22Rv1 (cell line): Measurements from ENCODE around the gene OR2B2.

Source experiments
- H3K27ac ChIP-seq: fragments of 450-650 bp; 2 replicates; pipeline ENCODE4 v1.5.1; 2017
- CTCF ChIP-seq: fragments of 450-650 bp; IDR thresholded peaks from 2 replicates; pipeline ENCODE4 v1.5.1; 2017; ENCODE audit warnings: mild to moderate bottlenecking
- ZFX ChIP-seq: fragments of 450-650 bp; IDR thresholded peaks from 2 replicates; pipeline ENCODE4 v1.6.1; 2017; ENCODE audit warnings: antibody characterized with exemption, borderline replicate concordance

OR2B2 gene

GRCh38 chr6:27892649-27893058, 19.5 kb downstream of the OR2B2 start:
- TF ChIP-seq ZFX, result no peak
- H3K27ac ChIP-seq, result peak overlapping the region; percentile 100

- peak overlapping the region; percentile 100 for H3K27ac ChIP-seq
- no peak for TF ChIP-seq CTCF
Measured at GRCh38 chr6:27891320-27891875, 20.8 kb downstream of the OR2B2 start.

DNA sequence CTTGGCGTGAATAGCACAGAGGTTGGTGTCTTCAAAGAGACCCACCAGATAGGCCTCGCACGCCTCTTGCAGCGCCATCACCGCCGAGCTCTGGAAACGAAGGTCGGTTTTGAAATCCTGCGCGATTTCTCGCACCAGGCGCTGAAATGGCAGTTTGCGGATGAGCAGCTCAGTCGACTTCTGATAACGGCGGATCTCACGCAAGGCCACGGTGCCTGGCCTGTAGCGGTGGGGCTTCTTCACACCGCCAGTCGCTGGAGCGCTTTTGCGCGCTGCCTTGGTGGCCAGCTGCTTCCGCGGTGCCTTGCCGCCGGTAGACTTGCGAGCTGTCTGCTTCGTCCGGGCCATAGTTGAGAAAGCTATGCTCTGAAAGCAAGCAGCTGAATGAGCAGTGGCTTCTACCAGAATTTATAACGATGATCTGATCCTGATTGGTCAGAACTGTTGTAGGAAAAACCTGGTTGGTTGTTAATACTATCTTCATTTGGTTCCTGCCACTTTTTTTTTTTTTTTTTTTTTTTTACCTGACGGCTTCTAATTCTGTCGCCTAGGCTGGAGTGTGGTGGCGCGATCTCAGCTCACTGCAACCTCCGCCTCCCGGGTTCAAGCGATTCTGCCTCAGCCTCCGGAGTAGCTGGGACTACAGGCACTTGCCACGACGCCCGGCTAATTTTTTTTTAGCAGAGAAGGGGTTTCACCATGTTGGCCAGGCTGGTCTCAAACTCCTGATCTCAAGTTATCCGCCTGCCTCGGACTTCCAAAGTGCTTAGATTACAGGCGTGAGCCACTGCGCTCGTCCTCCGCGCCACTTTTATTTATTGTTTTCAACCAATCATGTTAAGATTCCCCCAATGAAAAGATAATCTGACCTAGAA, 21.5 kb downstream of the OR2B2 start:
- H3K27ac ChIP-seq, result peak overlapping the region; percentile 100
- TF ChIP-seq CTCF (no peak), ZFX (no peak)

GRCh38 chr6:27889628-27890444, 22.4 kb downstream of the OR2B2 start:
- TF ChIP-seq ZFX, result no peak
- peak overlapping the region; percentile 100 for H3K27ac ChIP-seq

GRCh38 chr6:27889275-27889627, 22.9 kb downstream of the OR2B2 start:
- TF ChIP-seq ZFX, result no peak
- no peak for TF ChIP-seq CTCF
- peak overlapping the region; percentile 100; the same call in 1 of the 2 replicates for H3K27ac ChIP-seq

GRCh38 chr6:27888566-27888965, 23.6 kb downstream of the OR2B2 start:
- TF ChIP-seq CTCF, result no peak
- H3K27ac ChIP-seq, result no peak overlapping the region

GRCh38 chr6:27886073-27886472, 26.1 kb downstream of the OR2B2 start:
- no peak for TF ChIP-seq ZFX
- TF ChIP-seq CTCF, result no peak
- no peak overlapping the region for H3K27ac ChIP-seq

- no peak for TF ChIP-seq ZFX
- no peak for TF ChIP-seq CTCF
- no peak overlapping the region for H3K27ac ChIP-seq
Measured at GRCh38 chr6:27883136-27883535, 29.1 kb downstream of the OR2B2 start.
